GM18868 (cell line): ENCODE results near the gene TRPV3.
"Not testable (repeated sequence)": the region's sequence is repeated elsewhere in the genome, so short reads cannot be mapped to it uniquely, and the experiment has no call there.

Experiments used
- ATAC-seq: cut with Tn5 transposase; IDR thresholded peaks from one replicate; pipeline ENCODE4 v1.9.1; 2021; ENCODE audit warnings: mild to moderate bottlenecking, moderate library complexity; ENCODE audit not compliant: unreplicated experiment

The TRPV3 gene

DNA sequence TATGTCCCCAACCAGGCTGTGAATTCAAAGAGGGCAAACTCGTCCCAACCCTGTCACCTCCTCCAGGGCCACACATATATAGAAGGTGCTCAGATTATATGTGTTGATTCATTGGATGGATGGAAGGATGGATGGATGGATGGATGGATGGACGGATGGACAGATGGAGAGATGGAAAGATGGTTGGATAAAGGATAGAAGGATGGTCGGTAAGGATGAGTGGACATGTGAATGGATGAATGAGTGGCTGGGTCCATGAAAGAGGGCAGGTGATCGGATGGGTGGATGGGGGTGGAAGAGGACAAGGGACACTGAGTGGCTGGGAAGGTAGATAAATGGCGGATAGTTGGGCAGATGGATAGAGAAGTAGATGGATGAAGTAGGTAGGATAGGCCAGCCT lies 30.1 kb downstream of the TRPV3 start:
- ATAC-seq: no peak

DNA sequence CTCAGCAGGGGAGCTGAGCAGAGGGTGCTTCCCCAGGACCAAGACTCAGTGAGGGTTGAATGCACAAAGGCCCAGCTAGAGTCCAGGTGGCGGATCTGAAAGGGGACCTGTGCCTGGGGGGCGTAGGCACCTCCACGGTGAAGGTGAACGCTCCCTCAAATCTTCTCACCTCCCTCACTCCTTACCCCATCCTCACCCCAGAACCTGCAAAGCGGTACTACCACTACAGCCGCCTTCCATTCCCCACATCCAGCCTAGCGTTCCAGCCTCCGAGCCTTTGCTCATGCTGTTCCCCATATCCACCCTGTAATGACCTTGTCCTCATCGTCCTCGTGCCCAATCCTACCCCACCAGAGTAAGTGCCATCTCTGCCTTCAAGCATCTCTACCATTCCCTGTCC lies 30.6 kb downstream of the TRPV3 start:
- no peak for ATAC-seq

DNA sequence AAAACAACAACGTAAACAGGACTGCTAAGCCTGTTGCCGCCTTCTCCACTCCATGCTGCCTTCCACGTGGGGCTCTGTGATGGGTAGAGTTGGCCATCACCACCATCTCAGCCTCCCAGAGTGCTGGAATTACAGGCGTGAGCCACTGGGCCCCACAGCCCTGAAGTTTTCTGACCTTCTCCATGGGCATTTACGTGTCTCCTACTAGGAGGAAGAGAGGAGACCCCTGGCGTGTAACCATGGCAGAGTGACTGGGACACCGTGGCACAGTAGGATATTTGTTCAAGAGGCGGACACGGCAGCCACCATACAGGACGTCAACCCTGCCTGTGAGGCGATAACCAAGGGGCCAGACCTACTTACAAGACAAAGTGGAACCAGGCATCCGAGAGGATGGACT lies 31.1 kb downstream of the TRPV3 start:
- ATAC-seq: no peak

DNA sequence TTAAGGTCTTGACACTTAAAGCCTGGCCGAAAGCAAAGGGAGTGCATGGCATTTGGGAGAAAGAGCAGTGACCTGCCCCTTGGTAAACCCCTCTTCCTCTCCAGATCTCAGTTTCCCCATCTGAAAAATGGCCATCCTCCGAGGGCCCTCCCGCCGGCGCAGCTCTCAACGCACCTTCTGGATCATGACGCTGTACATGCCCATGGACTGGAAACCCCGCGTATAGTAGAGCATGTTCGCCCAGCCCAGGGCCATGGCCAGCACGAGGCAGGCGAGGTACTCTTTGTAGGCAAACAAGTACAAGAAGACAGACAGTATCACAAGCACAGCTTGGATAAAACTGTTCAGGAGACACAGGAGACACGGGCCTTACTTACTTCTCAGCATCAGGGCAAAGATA lies 33.6 kb downstream of the TRPV3 start:
- ATAC-seq: no peak

DNA sequence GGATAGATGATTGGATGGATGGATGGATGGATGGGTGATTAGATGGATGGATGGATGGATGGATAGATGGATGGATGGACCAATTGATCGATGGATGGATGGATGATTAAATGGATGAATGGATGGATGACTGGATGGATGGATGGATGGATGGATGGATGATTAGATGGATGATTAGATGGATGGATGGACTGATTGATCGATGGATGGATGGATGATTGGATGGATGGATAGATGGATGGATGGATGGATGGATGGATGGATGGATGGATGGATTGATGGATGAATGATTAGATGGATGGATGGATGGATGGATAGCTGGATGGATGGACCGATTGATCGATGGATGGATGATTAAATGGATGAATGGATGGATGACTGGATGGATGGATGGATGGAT lies 38.1 kb downstream of the TRPV3 start:
- ATAC-seq: not testable (repeated sequence)

DNA sequence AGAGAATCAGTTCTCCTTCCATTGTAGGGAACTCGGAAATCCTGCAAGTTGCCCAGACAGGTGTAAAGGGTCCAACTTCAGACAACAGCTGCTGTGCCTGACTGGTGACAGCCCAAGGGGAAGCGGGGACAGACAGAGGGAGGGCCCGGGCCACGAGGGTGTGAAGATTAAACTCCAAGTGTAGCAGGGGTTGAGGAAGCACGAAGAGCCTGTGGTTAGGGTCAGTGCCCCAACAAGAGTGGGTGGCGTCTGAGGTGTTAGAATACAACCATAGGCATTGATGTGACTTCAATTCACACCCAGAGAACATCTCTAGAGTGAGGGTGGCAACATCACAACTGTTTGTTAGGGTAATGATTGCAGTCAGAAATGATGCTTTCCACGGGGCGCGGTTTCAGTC lies 42.7 kb downstream of the TRPV3 start:
- ATAC-seq: no peak

DNA sequence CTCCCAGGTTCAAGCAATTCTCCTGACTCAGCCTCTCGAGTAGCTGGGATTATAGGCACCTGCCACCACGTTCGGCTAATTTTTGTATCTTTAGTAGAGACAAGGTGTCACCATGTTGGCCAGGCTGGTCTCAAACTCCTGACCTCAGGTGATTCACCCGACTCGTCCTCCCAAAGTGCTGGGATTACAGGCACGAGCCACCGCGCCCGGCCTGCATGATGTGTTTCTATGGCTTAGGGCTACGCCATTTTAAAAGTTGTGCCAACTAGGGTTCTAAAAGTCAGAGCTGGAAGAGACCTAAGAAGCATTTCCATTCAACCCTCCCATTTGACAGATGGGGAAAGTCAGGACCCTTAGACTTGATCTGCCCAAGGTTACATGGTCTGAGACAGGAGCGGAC lies 43.4 kb downstream of the TRPV3 start:
- not testable (repeated sequence) for ATAC-seq

DNA sequence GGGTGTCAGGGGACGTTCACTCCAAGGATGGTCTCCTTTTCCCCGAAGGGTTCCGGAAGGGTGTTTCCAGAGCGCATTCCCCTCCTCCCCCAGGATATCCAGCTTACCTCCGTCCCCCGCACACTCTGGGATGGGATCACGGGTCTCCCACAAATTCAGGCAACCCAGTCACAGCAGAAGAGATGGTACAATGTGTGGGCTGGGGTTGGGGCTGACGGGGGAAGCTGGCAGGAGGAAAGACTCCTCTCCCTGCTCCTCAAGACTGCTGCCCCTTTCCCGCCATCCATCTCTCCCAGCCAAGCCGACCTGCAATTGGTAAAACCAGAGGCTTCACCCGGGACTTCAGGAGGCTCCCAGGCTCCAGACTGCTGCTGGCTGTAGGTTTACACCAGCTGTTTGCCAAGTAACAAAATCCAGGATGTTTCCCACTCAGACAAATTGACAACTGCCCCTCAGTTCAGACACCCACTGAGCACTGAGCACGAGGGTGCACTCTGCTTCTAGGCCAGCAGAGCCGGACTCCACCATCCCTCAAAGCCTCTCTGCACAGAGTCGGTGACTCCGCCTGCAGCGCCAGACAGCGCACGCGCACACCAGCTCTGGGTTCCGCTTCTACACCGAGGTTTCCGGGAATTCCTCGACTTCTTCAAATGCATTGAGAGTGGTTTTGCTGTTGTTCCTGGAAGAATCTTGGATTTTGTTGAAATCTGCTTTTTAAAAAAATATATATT lies 44.1 kb downstream of the TRPV3 start:
- ATAC-seq: no peak

DNA sequence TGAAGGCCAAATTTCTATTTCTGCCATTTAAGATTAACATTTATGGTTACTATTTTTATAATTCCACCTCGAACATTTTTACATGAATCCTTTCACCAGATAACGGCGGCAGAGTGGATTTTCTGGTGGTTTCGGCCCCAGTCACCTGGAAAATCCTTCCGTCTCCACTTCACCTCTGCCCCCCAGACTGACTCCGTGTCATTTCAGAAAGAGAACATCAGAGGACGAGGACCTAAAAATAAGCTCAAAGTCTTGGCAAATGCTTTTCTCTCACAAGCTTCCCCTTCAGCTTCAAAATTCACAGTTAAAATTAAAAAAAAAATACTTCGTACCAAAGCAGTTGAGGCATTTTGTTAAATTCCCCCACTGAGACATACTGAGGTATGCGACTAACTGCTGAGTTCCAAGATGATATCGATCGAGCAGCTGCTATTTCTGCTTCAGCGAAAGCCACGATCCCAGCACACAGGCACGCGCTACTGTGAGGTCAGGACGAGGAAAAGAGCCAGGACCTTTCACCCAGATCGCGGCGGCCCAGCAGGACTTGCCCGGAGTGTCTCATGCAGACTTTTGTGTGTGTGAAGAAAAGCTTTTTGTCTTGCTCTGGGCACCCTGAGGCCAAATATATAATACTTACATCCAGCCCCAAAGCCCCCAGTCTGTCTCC lies 45.0 kb downstream of the TRPV3 start:
- ATAC-seq: no peak

DNA sequence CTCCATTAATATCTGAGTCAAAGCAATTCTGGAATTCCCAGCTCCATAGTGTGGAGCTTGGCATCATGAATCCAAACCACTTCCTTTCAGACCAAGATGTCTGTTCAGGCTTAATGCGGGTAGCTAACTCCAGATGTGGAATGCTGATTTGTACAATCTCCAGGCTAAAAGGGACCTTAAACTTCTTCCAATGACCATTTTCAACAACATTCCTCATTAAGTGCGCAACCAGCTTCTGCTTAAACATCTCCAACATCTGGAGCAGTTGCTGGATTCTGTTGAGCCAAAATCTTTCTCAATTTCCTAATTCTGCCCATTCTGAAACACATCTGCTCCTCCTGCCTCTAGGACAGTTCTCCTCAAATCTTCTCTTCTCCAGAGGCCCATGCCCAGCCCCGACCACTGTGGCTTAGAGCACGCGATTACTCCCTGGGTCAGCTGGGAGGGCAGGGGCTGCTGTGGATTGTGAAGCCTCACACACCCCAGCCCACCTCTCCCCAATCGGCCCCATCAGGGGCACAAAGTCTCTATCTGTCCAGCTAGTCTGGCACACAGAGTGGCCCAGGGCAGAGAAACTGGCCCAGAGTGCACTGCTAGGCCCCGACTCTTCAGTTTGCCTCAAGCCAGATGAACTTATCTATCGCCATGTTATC lies 45.6 kb downstream of the TRPV3 start:
- ATAC-seq: no peak

DNA sequence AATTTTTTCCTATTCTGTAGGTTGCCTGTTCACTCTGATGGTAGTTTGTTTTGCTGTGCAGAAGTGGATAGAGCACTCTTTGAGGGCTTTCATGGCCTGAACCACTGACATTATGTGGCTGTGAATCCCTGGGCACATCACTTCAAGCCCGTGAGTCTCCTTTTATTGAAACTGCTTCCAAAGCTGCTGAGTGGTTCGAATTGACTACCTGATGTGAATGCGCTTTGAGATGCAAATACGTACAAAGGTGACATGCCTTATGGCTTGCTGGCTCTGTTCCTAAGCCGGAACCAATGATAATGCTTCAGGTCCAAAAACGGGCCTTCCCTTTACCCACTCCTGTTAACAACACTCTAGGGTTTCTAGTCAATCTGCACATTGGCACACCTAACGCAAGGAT lies 47.5 kb downstream of the TRPV3 start:
- ATAC-seq: no peak

DNA sequence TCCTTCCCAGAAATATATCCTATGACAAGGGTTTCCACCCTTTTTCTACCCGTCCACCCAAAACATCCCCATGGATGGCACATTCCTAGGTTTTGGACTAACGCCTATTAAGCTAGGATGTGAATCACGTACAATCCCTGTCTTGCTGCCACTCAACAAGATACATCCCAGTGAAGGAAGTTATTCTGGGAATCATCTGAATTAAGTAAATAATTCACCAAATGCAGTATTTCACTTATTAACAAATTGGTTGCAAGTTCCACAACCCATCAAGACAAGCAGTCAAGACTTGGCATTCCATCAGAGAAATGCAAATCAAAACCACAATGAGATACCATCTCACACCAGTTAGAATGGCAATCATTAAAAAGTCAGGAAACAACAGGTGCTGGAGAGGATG lies 49.7 kb downstream of the TRPV3 start:
- no peak for ATAC-seq

DNA sequence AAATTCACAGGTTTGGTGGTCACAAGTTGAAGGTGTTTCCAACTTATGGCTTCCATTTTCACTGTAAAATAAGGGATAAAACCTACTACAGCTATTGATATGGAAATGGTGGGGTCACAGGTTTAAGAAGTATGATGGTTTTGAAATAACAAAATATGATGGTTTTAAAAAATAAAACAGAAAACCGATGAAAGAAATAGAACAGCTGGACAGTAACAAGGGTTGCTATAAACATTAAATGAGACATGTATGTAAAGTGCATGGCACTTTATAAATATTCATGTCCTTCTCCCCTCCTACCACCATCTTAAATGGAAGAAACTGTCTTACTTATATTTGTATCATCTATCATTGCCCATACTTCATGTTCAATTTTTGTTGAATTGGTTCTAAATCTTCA lies 50.5 kb downstream of the TRPV3 start:
- ATAC-seq: no peak

DNA sequence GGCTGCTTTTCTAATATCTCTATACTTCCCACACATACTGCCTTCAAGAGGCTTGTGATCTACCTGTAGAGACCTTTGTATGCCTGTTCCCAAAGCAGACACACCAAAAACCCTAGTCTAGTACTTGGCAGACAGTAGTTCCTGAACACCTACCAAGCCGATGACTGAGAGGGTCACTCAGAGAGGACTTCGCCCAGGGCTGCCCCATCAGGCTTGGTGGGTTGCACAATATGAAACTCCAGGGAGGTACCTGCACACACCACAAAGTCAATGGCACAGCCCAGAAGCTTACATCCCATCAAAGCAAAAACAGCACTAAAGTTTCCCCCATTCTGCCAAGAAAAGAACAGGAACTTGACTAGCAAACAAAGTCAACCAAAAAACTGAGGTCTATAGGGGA lies 51.6 kb downstream of the TRPV3 start:
- no peak for ATAC-seq

DNA sequence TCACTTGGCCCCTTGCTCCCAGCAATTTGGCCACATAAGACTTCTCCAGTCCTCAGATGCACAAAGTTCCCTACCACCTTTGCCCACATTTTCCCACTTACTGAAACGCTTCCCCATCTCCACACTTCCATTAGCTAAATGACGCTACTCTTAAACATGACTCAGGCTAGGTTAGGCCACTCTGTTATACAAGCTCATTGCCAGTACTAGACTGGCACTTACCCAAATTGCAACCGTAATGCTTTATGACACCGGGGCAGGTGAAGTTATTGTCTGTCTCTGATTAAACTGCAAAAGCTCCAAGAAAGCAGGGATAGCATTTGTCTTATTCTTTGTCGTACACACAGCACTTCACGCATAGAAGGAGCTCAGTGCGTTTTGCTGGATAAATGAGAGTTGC lies 52.6 kb downstream of the TRPV3 start:
- no peak for ATAC-seq

DNA sequence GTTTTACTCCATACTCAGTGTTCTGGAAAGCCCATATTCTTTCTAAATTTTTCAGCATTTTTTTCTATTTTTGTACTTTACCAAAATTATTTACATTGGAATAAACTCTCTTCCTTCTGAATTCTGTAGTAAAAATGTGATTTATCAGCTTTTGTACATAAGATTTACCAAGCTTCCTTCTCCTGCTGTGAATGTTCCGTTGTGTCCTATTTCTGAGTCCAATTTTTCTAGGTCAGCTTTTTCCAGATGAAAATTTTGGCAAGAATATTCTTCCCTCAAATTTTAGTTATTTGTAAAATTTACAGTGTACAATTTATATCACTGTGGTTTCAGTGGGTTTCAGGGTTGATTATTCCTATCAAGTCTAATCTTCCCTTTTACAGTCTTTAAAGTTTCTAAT lies 54.3 kb downstream of the TRPV3 start:
- no peak for ATAC-seq

DNA sequence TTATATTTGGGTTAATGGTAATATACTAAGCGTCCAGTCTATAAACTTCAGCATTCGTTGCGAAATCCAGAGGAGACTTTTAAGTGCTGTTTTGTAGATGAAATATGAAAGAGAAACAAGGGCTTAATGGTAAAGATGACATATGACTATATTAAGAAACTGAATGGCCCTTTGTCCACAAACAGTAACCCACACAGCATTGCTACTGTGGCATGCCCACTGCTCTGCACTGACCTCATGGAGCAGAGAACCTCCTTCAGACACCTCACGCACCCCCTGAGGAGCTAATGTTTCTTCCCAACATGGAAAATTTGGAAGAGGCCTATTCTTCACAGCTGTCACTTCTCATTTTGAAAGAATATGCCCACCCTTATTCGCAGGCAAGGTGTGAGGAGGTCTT lies 55.1 kb downstream of the TRPV3 start:
- no peak for ATAC-seq

DNA sequence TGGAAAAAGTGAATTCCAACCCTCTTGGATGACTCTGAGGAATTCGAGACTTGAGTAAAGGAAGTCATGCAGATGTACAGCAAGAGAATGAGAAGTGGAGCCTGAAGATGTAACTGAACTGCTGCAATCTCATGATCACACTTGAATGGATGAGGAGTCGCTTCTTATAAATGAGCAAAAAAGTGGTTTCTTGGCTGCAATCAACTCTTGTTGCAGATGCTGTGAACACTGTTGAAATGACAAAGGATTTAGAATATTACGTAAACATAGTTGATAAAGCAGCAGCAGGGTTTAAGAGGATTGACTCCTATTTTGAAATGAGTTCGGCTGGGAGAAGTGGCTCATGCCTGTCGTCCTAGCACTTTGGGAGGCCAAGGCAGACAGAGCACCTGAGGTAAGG lies 56.3 kb downstream of the TRPV3 start:
- ATAC-seq: no peak

DNA sequence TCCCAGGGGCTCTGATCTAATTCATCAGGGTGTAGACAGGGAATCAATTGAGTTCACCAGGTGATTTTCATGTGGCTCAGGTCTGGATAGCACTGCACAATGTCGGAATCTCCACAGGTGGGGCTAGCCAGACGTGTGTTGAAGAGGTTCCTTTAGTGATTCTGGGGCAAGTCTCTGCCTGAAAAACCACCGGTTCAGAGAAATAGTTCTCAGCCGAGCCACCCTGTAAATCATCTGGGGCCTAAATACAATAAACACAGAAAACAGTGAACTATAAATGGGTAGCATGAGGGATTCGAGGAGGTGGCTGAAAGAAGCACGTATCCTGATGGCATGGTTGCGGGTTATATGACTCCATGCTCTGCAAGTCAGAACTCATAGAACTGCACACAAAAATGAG lies 60.5 kb downstream of the TRPV3 start:
- no peak for ATAC-seq

DNA sequence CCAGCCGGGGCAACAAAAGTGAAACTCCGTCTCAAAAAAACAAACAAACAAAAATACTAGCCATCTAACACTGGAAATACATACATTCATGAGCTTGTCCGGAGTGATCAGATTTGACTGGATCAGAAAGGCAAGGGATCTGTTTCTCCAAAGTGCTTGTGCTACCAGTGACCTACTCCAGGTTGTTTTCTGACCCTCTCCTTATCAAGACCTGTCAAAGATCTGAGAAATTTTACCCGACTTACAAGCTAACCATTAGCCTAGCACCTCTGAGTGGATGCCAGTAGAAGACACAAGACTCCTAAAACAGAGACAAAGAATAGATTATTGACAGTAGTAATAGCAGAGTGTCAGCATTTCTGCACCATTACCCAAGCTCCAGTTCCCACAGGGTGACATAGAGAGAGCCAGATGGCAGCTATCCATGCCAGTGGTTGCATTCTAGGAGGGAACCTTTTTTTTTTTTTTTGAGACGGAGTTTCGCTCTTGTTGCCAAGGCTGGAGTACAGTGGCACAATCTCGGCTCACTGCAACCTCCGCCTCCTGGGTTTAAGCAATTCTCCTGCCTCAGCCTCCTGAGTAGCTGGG lies 72.0 kb downstream of the TRPV3 start:
- no peak for ATAC-seq

DNA sequence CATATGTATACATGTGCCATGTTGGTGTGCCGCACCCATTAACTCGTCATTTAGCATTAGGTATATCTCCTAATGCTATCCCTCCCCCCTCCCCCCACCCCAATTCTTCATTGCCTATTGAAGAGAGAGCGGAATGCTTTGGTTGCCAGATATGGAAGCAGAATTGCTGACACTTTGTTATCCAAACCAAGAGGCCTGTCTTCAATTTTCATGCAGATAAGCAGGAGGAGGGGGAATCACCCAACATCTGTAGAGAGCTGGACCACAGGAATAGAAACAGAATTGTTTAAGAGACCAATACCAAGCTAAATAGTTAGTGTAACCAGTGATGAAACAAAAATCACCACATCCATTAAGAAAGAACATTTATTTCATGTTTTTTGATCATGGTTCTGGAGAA lies 74.8 kb downstream of the TRPV3 start:
- no peak for ATAC-seq

DNA sequence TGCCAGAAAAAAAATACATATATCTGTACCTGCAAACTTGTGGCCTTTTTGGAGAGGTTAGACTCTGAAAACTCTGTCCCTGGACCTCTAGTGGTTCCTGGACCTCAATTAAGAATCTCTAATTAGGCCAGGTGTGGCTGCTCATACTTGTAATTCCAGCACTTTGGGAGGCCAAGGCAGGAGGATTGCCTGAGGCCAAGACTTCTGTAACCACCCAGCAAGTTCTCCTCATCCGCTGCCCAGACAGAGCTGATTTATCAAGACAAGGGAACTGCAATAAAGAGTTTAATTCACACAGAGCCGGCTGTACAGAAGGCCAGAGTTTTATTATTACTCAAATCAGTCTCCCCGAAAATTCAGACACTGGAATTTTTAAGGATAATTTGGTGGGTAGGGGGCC lies 77.6 kb downstream of the TRPV3 start:
- ATAC-seq: no peak
